Raji (cell line): Measurements from ENCODE around the gene CDH4.

Experiments
- POLR2A ChIP-seq: IDR thresholded peaks from 2 replicates; pipeline ENCODE4 v1.6.1; 2011; ENCODE audit warnings: low read depth, low read length, control low read depth; ENCODE audit not compliant: insufficient read depth

Gene CDH4

GRCh38 chr20:61877776-61878477 lies 625.9 kb downstream of the CDH4 start:
- no peak for TF ChIP-seq POLR2A

- TF ChIP-seq POLR2A = no peak
Measured at GRCh38 chr20:61878478-61879302, 626.6 kb downstream of the CDH4 start.

GRCh38 chr20:61879303-61879620 lies 627.2 kb downstream of the CDH4 start:
- TF ChIP-seq POLR2A = no peak

- TF ChIP-seq POLR2A = no peak
Measured at GRCh38 chr20:61879694-61880093, 627.6 kb downstream of the CDH4 start.

GRCh38 chr20:61880706-61881105 lies 628.6 kb downstream of the CDH4 start:
- no peak for TF ChIP-seq POLR2A

- no peak for TF ChIP-seq POLR2A
Measured at GRCh38 chr20:61881416-61881815, 629.4 kb downstream of the CDH4 start.

- no peak for TF ChIP-seq POLR2A
Measured at GRCh38 chr20:61881861-61882260, 629.8 kb downstream of the CDH4 start.

- TF ChIP-seq POLR2A = no peak
Measured at GRCh38 chr20:61882716-61883615, 630.9 kb downstream of the CDH4 start.

GRCh38 chr20:61883857-61884393 lies 631.9 kb downstream of the CDH4 start:
- no peak for TF ChIP-seq POLR2A

- TF ChIP-seq POLR2A = no peak
Measured at GRCh38 chr20:61884571-61885389, 632.7 kb downstream of the CDH4 start.

GRCh38 chr20:61885759-61886715 lies 634.0 kb downstream of the CDH4 start:
- no peak for TF ChIP-seq POLR2A

- no peak for TF ChIP-seq POLR2A
Measured at GRCh38 chr20:61886721-61887595, 634.9 kb downstream of the CDH4 start.
